Left ventricle myocardium inferior (tissue), 1 donor: ENCODE results near the gene PDZD11. TPM values are rescaled to one million over a fixed set of nuclear protein-coding genes. Genes with fewer than 3 reads are reported as not detected.
"Not testable (repeated sequence)": the region's sequence is repeated elsewhere in the genome, so short reads cannot be mapped to it uniquely, and the experiment has no call there.

Experiments used
- DNase-seq: peaks from one replicate; pipeline ENCODE4 v3.0.0-alpha.2; 2020
- H3K27ac ChIP-seq: fragments of 200-600 bp; replicated peaks from 2 replicates; pipeline ENCODE4 v1.8.0; 2021
- H3K27me3 ChIP-seq: fragments of 200-600 bp; 2 replicates; pipeline ENCODE4 v1.8.0; 2021; ENCODE audit warnings: low read depth
- H3K36me3 ChIP-seq: fragments of 200-600 bp; 2 replicates; pipeline ENCODE4 v1.8.0; 2021
- H3K4me1 ChIP-seq: fragments of 200-600 bp; 2 replicates; pipeline ENCODE4 v1.8.0; 2021
- H3K4me3 ChIP-seq: fragments of 200-600 bp; 2 replicates; pipeline ENCODE4 v1.8.0; 2021; ENCODE audit warnings: mild to moderate bottlenecking, moderate library complexity
- H3K9me3 ChIP-seq: fragments of 200-600 bp; replicated peaks from 2 replicates; pipeline ENCODE4 v1.8.0; 2021
- intact Hi-C: fragments of 100-400 bp; cut with micrococcal nuclease; formaldehyde crosslinking; loops from one replicate; pipeline ENCODE4 v1.11.0; 2022
- total RNA-seq: library from RNA; stranded (reverse); fragmentation: NEBNext Ultra II Directional; extraction: Animal tissue kit (Norgen Biotek cat#: 25700); gene quantifications from one replicate; pipeline ENCODE4 v1.2.1, GENCODE V29; 2021
- TF ChIP-seq, protein P1 (sequence below): fragments of 200-600 bp; IDR thresholded peaks from 2 replicates; pipeline ENCODE4 v1.8.0; 2021; ENCODE audit warnings: antibody characterized with exemption, mild to moderate bottlenecking, borderline replicate concordance
- donor health status: DM: no; HTN: yes; CAD: no; lungs with severe emphysema.

PDZD11 gene
- total RNA-seq, 1 donor from 2014 or later: 36.5 TPM

DNA sequence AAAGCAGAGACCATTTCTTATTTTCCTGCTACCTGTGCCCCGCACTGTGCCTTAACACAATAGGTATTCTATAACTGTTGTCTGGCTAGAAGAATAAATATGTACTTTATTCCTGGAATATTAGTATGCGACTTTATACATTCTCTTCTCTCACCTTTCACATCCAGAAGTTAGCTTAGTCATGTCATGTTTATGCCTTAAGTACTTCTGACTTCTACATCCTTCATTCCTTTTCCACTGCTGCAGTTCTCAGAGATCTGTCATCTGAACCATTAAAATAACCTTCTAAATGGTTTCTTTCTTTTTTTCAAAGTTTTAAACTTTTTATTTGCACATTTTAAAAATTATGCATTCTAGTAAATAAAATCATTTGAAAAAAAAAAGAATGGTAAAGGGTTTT lies 34.6 kb upstream of the PDZD11 start:
- no peaks in the 10 kb centered on the region for H3K36me3 ChIP-seq
- H3K4me1 ChIP-seq: no peaks in the 10 kb centered on the region
- H3K4me3 ChIP-seq: no peak overlapping the region
- TF ChIP-seq, protein P1, sequence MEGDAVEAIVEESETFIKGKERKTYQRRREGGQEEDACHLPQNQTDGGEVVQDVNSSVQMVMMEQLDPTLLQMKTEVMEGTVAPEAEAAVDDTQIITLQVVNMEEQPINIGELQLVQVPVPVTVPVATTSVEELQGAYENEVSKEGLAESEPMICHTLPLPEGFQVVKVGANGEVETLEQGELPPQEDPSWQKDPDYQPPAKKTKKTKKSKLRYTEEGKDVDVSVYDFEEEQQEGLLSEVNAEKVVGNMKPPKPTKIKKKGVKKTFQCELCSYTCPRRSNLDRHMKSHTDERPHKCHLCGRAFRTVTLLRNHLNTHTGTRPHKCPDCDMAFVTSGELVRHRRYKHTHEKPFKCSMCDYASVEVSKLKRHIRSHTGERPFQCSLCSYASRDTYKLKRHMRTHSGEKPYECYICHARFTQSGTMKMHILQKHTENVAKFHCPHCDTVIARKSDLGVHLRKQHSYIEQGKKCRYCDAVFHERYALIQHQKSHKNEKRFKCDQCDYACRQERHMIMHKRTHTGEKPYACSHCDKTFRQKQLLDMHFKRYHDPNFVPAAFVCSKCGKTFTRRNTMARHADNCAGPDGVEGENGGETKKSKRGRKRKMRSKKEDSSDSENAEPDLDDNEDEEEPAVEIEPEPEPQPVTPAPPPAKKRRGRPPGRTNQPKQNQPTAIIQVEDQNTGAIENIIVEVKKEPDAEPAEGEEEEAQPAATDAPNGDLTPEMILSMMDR: no peak
- H3K9me3 ChIP-seq: no peaks in the 10 kb centered on the region
- no peaks in the 10 kb centered on the region for H3K27me3 ChIP-seq
- no peak overlapping the region for H3K27ac ChIP-seq
- DNase-seq: no peak
- intact Hi-C loops: no loop called here

DNA sequence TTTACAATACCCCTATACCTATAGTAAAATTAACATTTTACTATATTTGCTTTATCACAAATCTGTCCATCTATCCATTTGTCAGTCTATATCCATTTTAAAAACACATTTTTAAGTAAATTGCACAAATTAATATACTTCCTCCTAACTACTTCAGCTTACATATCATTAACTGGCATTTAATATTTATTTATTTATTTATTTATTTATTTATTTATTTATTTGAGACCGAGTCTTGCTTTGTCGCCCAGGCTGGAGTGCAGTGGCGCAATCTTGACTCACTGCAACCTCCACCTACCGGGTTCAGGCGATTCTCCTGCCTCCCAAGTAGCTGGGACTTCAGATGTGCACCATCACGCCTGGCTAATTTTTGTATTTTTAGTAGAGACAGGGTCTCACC lies 33.9 kb upstream of the PDZD11 start:
- H3K27me3 ChIP-seq, DNase-seq, H3K36me3 ChIP-seq, H3K27ac ChIP-seq, H3K4me3 ChIP-seq, H3K9me3 ChIP-seq, intact Hi-C loops, H3K4me1 ChIP-seq: not testable (repeated sequence)

- no peaks in the 10 kb centered on the region for H3K27me3 ChIP-seq
- DNase-seq: no peak
- intact Hi-C loops: no loop called here
- H3K4me1 ChIP-seq: no peaks in the 10 kb centered on the region
- H3K27ac ChIP-seq: no peak overlapping the region
- H3K9me3 ChIP-seq: no peaks in the 10 kb centered on the region
- no peaks in the 10 kb centered on the region for H3K36me3 ChIP-seq
- no peak overlapping the region for H3K4me3 ChIP-seq
- TF ChIP-seq, protein P1: no peak
Observed at GRCh38 chrX:70322784-70323183, 33.1 kb upstream of the PDZD11 start.

DNA sequence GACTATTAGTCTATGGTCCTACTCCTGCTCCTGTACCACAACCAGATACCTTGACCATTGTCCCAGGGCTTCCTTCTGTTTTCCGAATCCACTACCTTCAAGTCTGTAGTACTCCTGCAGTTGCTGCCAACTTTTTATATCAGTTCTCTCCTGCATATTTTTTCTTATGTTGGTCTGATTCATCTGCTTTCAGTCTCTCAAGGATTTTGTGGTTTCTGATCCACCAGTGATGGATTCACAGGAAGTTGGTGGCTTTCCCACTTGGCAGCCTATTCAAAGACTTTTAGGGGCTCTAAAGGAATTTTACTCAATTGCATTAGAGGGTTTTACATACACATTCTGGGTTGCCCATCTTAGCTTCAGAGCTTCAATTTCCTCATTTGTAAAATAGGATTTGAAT lies 23.8 kb upstream of the PDZD11 start:
- Histone ChIP-seq H3K27me3 (no peaks in the 10 kb centered on the region), H3K9me3 (no peaks in the 10 kb centered on the region), H3K27ac (no peak overlapping the region), H3K36me3 (no peaks in the 10 kb centered on the region), H3K4me3 (no peak overlapping the region), H3K4me1 (no peaks in the 10 kb centered on the region)
- TF ChIP-seq, protein P1: no peak
- intact Hi-C loops: no loop called here
- DNase-seq: no peak

DNA sequence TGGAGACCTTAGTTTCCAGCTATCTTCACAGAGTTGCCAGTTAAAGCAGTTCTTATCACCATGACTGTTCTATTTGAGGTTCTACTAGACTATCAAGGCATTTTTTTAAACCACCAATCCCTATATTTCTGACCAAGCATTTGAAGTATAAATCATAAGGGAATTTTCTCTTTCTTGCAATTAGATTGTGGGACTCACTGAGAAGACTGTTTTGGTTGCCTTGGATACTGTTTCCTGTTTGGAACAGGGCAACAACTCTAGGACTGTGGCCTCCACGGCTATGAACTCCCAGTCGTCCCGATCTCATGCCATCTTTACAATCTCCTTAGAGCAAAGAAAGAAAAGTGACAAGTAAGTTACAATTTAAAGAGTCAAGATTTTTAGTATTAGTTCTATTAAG lies 12.0 kb upstream of the PDZD11 start:
- intact Hi-C loops: no loop called here
- Histone ChIP-seq H3K4me1 (no peaks in the 10 kb centered on the region), H3K36me3 (no peaks in the 10 kb centered on the region), H3K9me3 (no peaks in the 10 kb centered on the region), H3K27ac (no peak overlapping the region), H3K27me3 (no peaks in the 10 kb centered on the region), H3K4me3 (no peak overlapping the region)
- TF ChIP-seq, protein P1: no peak
- no peak for DNase-seq

DNA sequence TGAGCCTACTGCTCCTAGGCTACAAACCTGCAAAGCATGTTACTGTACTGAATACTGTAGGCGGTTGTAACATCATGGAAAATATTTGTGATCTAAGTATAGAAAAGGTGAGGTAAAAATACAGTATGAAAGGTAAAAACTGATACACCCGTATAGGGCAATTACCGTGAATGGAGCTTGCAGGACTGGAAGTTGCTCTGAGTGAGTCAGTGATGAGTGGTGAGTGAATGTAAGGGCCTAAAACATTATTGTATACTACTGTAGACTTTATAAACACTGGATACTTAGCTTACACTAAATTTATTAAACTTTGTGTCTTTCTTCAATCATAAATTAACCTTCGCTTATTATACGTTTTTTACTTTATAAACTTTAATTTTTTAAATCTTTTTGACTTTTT lies 3.9 kb upstream of the PDZD11 start:
- Histone ChIP-seq H3K4me3 (no peak overlapping the region), H3K27me3 (no peaks in the 10 kb centered on the region), H3K9me3 (no peaks in the 10 kb centered on the region), H3K4me1 (peaks cover 11% of the 10 kb centered on the region), H3K27ac (no peak overlapping the region), H3K36me3 (no peaks in the 10 kb centered on the region)
- DNase-seq: no peak
- TF ChIP-seq, protein P1: no peak
- intact Hi-C loops: no loop called here
